GM04504 (cell line): ENCODE data around the gene ANKRD63.

Source experiments
- DNase-seq: peaks from one replicate; pipeline ENCODE4 v3.0.0-alpha.2; 2012; ENCODE audit warnings: low read depth

Gene ANKRD63

DNA sequence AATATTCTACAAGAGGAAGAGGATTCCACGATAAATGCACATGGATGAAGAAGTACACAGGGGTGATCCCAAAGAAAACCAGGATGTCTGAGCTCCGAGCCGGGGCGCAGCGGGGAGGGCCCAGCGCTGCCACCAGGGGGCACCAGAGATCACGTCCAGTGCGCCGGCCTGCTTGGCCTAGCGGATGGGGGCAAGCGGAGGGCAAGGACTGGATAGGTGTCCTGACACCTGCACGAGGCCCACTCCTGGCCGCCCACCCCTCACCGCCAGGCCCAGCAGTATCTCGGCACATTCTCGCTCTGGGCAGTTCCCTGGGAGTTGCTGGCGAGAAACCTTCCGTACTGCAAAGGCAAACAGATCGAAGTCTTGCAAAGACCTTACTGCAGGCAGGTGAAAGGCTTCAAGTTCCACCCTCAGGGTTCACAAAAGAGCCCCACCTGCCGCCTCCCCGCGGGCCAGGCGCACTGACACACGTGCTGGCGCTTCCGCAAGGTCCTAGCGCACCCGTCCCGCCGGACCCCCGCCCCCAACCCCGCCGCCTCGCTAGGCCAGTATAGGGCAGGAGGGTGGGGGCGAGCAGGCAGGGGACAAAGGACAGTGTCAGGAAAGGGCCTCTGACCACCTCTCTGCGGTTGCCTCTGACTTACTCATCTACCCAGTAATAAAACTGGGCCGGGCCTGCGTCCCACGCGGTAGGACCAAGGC is 3.3 kb downstream of the ANKRD63 start:
- DNase-seq, result no peak

- no peak for DNase-seq
These were observed 4.8 kb downstream of the ANKRD63 start for GRCh38 chr15:40278026-40278425.

- no peak for DNase-seq
These were observed 5.4 kb downstream of the ANKRD63 start for GRCh38 chr15:40277471-40277870.

GRCh38 chr15:40276927-40277326 is 5.9 kb downstream of the ANKRD63 start:
- no peak for DNase-seq

DNA sequence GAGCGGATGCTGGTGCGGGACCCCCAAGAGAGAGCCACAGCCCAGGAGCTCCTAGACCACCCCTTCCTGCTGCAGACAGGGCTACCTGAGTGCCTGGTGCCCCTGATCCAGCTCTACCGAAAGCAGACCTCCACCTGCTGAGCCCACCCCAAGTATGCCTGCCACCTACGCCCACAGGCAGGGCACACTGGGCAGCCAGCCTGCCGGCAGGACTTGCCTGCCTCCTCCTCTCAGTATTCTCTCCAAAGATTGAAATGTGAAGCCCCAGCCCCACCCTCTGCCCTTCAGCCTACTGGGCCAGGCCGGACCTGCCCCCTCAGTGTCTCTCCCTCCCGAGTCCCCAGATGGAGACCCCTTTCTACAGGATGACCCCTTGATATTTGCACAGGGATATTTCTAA is 6.9 kb downstream of the ANKRD63 start:
- no peak for DNase-seq

- no peak for DNase-seq
These were observed 7.3 kb downstream of the ANKRD63 start for GRCh38 chr15:40275523-40275922.

DNA sequence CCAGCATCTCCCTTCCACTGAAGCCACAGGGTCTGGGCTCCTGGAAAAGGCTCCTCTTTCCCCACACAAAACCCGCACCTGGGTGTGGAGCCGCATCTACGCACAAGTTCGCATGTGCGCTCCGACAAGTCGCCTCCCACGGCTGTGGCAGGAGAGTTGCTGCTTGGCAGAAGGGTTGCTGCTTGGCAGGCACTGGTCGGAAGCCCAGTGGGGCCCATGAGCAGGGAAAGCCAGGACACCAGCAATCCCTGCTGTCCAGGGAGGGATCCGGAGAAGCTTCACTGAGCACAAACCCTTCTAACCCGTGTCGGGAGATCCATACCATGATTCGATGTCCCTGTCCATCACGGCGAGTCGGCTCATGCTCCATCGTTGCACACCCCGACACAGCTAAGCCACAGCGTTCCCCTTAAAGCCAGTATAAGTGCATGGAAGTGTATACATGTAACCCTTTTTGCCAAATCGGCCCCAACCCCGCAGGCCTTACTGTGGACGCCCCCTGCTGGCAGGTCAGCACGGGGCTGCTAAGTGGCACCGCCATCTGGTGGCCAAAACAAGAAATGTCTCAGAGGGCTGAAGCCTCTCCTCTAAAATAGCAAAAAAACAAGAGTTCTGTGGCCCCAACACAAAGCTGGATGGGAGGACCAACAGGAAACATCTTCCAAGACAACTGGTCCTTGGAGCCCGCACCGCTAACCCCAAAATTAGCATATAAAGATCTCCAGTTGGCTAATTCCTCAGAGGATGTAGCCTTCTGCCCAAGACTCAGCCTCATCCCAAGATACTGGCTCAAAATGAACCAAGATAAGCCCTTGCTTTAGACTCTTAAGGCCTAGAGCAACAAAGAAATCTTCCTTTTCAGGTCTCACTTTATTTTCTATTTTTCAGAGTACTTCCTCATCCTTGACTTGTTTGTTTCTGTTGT is 8.3 kb downstream of the ANKRD63 start:
- no peak for DNase-seq

GRCh38 chr15:40273428-40273827 is 9.4 kb downstream of the ANKRD63 start:
- DNase-seq, result no peak

GRCh38 chr15:40272485-40273056 is 10.3 kb downstream of the ANKRD63 start:
- no peak for DNase-seq

DNA sequence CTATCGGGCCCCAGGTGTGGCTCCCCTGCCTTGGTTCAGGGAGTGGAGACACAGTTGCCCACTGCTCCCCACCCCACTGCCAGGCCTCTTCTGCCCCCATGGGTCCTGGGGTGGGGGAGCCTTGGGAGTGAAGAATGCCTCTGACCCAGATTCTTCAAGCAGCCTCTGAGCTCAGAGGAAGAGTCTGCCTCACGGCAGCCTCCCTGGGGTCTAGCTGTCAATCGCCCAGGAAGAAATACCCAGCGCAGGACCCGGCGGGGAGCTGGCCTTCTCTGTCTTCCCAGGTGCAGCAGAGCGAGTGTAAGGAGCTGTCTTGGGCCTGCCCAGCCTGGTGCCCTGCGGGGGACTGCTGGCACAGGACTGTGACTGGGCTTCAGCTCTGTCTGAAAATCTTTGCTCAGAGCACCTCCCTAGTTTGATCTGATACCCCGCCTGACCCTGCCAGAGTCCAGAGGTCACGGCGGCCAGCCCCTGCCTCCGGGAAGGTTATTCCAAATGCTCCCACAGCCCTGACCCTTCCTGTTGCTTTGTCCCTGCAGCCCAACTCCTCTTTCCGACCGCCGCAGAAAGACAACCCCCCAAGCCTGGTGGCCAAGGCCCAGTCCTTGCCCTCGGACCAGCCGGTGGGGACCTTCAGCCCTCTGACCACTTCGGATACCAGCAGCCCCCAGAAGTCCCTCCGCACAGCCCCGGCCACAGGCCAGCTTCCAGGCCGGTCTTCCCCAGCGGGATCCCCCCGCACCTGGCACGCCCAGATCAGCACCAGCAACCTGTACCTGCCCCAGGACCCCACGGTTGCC is 11.0 kb downstream of the ANKRD63 start:
- DNase-seq, result no peak

DNA sequence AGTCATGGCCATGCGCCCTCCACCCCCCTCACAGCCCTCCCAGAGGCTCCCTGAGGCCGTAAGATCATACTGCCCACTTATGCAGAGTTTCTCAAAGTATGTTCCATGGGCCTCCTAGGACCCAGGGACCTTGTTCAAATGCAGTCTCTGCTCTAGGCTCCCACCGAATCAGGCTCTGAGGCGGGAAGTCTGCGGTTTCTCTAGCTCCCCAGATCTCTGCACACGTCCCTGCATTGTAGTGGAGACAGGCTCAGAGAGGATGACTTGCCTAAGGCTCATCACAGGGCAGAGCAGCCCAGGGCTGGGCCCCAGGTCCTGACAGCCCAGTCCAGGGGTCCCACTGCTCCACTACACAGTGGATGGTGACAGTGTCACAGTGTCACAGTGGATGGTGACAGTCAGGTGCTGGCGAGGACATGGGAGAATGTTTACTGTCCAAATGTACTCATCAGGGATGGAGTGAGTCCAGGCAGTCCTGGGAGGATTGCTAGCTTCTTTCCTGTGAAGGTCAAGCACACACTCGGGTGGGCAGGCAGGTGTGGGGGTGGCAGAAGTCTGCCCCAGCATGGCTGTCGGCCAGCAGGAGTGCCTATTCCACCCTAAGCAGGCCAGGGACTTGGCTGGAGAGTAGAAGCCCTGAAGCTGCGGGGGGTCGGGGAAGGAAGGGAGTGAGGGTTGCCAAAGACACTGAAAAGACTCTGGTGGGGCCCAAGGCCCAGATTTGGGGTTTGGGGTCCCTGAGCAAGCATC is 12.4 kb downstream of the ANKRD63 start:
- DNase-seq, result no peak

DNA sequence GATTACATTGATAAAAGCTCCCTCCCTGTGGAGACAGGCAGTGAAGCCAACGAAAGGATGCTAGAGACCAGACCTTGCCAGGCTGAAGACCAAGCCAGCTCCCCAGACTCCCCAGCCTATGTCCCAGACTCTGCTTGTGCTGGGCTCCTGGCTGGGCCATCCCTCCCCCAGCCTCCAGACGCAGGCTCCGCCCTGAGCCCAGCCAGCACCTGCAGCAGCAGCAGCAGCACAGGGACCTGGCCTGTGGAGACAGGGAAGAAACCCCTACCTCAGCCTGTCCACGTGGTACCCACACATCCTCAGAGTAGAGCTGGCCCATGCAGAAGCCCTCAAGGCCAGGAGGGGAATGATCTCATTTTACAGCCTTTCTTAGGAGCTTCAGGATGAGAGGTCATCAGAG is 13.3 kb downstream of the ANKRD63 start:
- no peak for DNase-seq

GRCh38 chr15:40267670-40268069 is 15.2 kb downstream of the ANKRD63 start:
- no peak for DNase-seq

GRCh38 chr15:40266828-40267304 is 16.0 kb downstream of the ANKRD63 start:
- peak; percentile 76 for DNase-seq

DNA sequence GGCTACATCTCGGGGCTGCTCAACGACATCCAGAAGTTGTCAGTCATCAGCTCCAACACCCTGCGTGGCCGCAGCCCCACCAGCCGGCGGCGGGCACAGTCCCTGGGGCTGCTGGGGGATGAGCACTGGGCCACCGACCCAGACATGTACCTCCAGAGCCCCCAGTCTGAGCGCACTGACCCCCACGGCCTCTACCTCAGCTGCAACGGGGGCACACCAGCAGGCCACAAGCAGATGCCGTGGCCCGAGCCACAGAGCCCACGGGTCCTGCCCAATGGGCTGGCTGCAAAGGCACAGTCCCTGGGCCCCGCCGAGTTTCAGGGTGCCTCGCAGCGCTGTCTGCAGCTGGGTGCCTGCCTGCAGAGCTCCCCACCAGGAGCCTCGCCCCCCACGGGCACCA is 17.0 kb downstream of the ANKRD63 start:
- no peak for DNase-seq

DNA sequence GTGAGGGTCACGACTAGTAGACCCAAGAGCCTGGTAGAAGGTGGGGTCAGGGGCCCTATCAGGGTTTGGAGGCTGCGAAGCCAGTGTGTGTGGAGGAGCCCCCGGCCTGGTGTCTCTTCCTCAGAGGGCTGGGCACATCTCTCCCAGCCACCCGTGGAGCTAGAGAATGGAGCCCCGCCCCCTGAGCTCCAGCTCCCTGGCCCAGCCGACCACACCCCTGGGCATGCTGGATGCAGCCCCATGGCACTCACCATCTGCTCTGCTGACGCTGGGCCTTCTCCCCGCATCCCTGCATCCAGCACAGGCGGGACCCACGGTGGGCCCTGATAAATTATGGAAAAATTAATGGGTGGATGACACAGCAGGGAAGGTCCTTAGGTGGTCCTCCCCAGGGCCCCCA is 17.5 kb downstream of the ANKRD63 start:
- DNase-seq, result no peak

DNA sequence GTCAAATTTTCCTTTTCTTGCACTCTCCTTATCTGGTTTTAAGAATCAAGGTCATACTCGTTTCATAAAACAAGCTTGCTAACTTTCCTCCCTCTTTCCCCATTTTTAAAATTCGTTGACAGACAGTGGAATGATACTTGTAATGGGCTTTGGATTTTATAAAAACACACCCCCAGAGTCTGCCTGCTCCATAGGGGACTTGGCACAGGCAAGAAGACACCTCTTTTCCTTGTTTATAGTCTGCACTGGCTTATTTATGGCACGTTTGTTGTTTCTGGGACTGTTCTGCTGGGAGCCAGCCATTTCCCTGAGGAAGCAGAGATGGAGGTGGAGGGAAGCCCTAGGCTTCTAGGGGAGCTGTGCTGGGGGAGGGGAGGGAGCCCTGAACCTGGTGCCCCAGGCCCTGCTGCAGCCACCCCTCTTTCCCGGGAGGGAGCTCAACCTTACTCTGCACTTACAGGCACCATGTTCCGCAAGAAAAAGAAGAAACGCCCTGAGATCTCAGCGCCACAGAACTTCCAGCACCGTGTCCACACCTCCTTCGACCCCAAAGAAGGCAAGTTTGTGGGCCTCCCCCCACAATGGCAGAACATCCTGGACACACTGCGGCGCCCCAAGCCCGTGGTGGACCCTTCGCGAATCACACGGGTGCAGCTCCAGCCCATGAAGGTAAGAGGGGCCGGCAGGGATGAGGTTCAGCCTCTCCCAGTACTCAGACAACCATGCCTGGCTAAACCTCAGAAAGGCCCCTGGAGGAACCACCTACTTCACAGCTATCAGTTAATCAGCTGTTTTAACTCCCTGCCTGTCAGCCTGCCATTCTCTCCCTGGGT is 18.3 kb downstream of the ANKRD63 start:
- DNase-seq, result no peak

DNA sequence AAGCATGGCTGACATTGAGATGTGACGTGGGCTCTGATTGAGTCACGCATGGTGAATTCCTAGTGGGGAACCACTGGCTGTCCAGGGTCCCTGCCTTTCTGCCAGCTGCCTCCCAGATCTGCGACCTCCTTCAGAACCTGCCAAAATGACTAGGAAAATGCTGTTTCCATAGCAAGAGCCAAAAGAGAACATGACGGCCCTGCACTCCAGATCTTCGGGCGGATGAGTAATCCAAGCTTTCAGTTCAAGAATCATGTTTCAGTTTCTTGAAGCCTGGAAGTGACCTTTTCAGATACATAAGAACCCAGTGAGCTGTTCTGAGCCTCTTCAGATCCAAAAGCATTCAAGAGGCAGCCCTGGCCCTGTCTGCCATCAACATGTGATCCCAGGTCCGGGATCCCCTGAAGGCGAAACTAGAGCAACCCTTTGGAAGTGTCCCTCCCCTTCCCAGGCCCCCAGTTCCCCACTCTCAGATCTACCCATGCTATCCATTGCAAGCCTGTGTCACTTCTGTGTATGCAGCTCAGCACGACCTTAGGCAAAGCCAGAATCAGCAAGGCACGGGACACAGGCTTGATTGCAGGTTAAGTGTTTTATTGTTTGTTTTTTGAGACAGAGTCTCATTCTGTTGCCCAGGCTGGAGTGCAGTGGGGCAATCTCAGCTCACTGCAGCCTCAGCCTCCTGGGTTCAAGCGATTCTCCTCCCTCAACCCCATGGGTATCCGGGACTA is 19.7 kb downstream of the ANKRD63 start:
- DNase-seq, result no peak

DNA sequence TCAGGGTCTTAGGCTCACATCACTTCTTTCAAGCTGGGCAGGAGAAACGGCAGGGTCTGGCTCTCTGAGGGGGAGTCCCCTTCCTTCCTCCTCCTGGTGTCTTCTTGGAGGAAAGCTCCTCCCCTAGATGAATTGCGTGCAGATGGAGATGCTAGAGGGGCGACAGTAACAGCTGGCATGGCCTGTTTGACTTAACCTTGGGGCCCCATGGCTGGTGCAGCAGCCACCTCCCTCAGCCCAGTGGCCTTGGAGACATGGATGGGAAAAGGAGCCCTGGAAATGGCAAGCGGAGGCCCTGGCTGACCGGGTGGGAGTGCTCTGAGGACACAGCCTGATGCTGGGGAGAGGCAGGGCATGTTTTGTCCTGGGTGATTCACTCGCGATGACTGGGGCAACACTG is 23.8 kb downstream of the ANKRD63 start:
- no peak for DNase-seq

- DNase-seq, result no peak
These were observed 24.3 kb downstream of the ANKRD63 start for GRCh38 chr15:40258544-40258943.
